ENCODE measurements around the gene LRPAP1. TPM values are rescaled to one million over a fixed set of nuclear protein-coding genes. Genes with fewer than 3 reads are reported as not detected.
A peak's percentile ranks its signal among the peaks of the same experiment; 100 is the strongest.

Gene LRPAP1
- total RNA-seq, 4 donors from 2014 or later: 65.0 to 131 (median 100) TPM

GRCh38 chr4:3533423-3533820 is 1.2 kb upstream of the LRPAP1 start:
- peak overlapping the region in 1 of 4 donors; percentile 93 for H3K4me3 ChIP-seq
- ATAC-seq (no peak), DNase-seq (no peak)
- TF ChIP-seq POLR2A (IDR thresholded peaks at IDR 0.05) (no peak), CTCF (IDR thresholded peaks at IDR 0.05 in 4 of 5, conservative IDR thresholded peaks at IDR 0.05 in 1 of 5) (no peak)
- in situ Hi-C loops (cut with MboI; ENCODE audit: low sequenced_read_pairs in 4 of 4) (no loop called here), intact Hi-C loops (cut with DNase I; ENCODE audit: low total_unique reads) (no loop called here)
- no peaks in the 10 kb centered on the region for H3K36me3 ChIP-seq
- H3K27ac ChIP-seq: no peak overlapping the region
- peaks cover 20 to 23% of the 10 kb centered on the region in 2 donors for H3K4me1 ChIP-seq
- no peaks in the 10 kb centered on the region for H3K27me3 ChIP-seq
- no peaks in the 10 kb centered on the region for H3K9me3 ChIP-seq

GRCh38 chr4:3532751-3533422 is 665 bp upstream of the LRPAP1 start:
- Histone ChIP-seq H3K4me3 (peak overlapping the region; percentile 83 to 99 (median 94)), H3K36me3 (no peaks in the 10 kb centered on the region), H3K9me3 (no peaks in the 10 kb centered on the region), H3K27me3 (no peaks in the 10 kb centered on the region), H3K4me1 (peaks cover 20 to 23% of the 10 kb centered on the region in 2 donors), H3K27ac (peak overlapping the region in 2 of 4 donors; percentile 87 to 94)
- no peak for TF ChIP-seq CTCF (IDR thresholded peaks at IDR 0.05 in 4 of 5, conservative IDR thresholded peaks at IDR 0.05 in 1 of 5)
- TF ChIP-seq POLR2A (IDR thresholded peaks at IDR 0.05): no peak
- intact Hi-C loops (cut with DNase I; ENCODE audit: low total_unique reads) (no loop called here), in situ Hi-C loops (cut with MboI; ENCODE audit: low sequenced_read_pairs in 4 of 4) (no loop called here)
- ATAC-seq (peak; percentile 51 to 63), DNase-seq (no peak)

- Histone ChIP-seq H3K36me3 (no peaks in the 10 kb centered on the region), H3K9me3 (no peaks in the 10 kb centered on the region), H3K4me1 (peaks cover 20 to 23% of the 10 kb centered on the region in 2 donors), H3K27me3 (no peaks in the 10 kb centered on the region), H3K4me3 (peak overlapping the region; percentile 91 to 99 (median 94)), H3K27ac (peak overlapping the region; percentile 87 to 94 (median 88))
- in situ Hi-C loops (cut with MboI; ENCODE audit: low sequenced_read_pairs in 4 of 4): no loop called here
- TF ChIP-seq POLR2A (IDR thresholded peaks at IDR 0.05) (no peak), CTCF (IDR thresholded peaks at IDR 0.05 in 4 of 5, conservative IDR thresholded peaks at IDR 0.05 in 1 of 5) (no peak)
- ATAC-seq: peak; percentile 5 to 15
- no peak for DNase-seq
- intact Hi-C loops (cut with DNase I; ENCODE audit: low total_unique reads): no loop called here
Observed at GRCh38 chr4:3531318-3531878, 824 bp downstream of the LRPAP1 start.

GRCh38 chr4:3530663-3531254 is 1.5 kb downstream of the LRPAP1 start:
- in situ Hi-C loops (cut with MboI; ENCODE audit: low sequenced_read_pairs in 4 of 4) (no loop called here), intact Hi-C loops (cut with DNase I; ENCODE audit: low total_unique reads) (no loop called here)
- H3K9me3 ChIP-seq: no peaks in the 10 kb centered on the region
- no peaks in the 10 kb centered on the region for H3K36me3 ChIP-seq
- H3K4me1 ChIP-seq: peaks cover 20 to 23% of the 10 kb centered on the region in 2 donors
- ATAC-seq (no peak), DNase-seq (no peak)
- peak overlapping the region; percentile 91 to 99 (median 94) for H3K4me3 ChIP-seq
- no peaks in the 10 kb centered on the region for H3K27me3 ChIP-seq
- H3K27ac ChIP-seq: peak overlapping the region in 2 of 4 donors; percentile 87
- TF ChIP-seq CTCF (IDR thresholded peaks at IDR 0.05 in 4 of 5, conservative IDR thresholded peaks at IDR 0.05 in 1 of 5): no peak
- TF ChIP-seq POLR2A (IDR thresholded peaks at IDR 0.05): peak in 1 of 2 donors; percentile 14
